Measurements from ENCODE around the gene RACGAP1.

GRCh38 chr12:49979791-49980190, 45.5 kb downstream of the RACGAP1 start:
- no peak for TF ChIP-seq CTCF (IDR thresholded peaks at IDR 0.05)
- TF ChIP-seq EZH2 (IDR thresholded peaks at IDR 0.05; ENCODE audit: borderline replicate concordance, insufficient read depth, low read depth, low read length, poor library complexity, severe bottlenecking): no peak

Data from B cell (primary cell).